Mammary epithelial cell (primary cell): ENCODE data around the gene MKLN1.

Source experiments
- CTCF ChIP-seq, 2 donors: IDR thresholded peaks in 1 of 2; conservative IDR thresholded peaks in 1 of 2; 2 replicates each; pipeline ENCODE4 v1.5.1; 2011 to 2012; ENCODE audit warnings: inconsistent platforms in 2 of 2, low read length in 2 of 2, mild to moderate bottlenecking in 2 of 2, control low read depth in 1 of 2, low read depth in 1 of 2; ENCODE audit not compliant: insufficient read depth in 1 of 2; ENCODE audit errors: extremely low read depth in 1 of 2
- EZH2 ChIP-seq: IDR thresholded peaks from 2 replicates; pipeline ENCODE4 v1.6.1; 2012; ENCODE audit warnings: low read length, inconsistent platforms, borderline replicate concordance

GRCh38 chr7:131509781-131510180, 182.1 kb downstream of the MKLN1 start:
- TF ChIP-seq CTCF (conservative IDR thresholded peaks at IDR 0.05 in 1 of 2, IDR thresholded peaks at IDR 0.05 in 1 of 2; ENCODE audit: extremely low read depth in 1 of 2, insufficient read depth in 1 of 2, low read depth in 1 of 2, low read length in 2 of 2), result no peak
- no peak for TF ChIP-seq EZH2
